Activated CD4-positive, alpha-beta T cell treated with anti-CD3 and anti-CD28 coated beads, Interleukin-2, amount 50 U/mL, for 4 hours (primary cell): ENCODE data around the gene HOXD3.

Experiments used
- DNase-seq, 2 experiments: peaks; one replicate each; pipeline ENCODE4 v3.0.0-alpha.2; 2020

The HOXD3 gene

DNA sequence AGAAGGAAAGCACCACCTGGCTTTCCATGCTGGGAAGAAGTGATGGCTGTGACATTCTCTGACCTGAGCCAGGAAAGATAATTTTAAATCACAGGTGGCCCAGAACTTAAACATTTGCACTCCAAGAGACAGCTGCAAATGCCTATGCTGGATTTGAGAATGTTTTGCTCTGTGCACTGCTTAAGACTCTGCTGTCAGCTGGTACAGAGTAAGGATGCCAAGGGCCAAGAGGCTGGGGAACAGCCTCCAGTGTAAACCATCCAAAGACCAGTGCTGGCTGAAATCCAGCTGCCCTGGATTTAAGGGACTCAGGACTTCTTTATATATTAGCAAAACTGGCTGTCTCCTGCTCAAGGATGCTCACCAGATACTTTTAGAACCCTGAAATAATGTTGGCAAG is 23.7 kb upstream of the HOXD3 start:
- no peak for DNase-seq

- no peak for DNase-seq
These were observed 23.1 kb upstream of the HOXD3 start for GRCh38 chr2:176134035-176134434.

DNA sequence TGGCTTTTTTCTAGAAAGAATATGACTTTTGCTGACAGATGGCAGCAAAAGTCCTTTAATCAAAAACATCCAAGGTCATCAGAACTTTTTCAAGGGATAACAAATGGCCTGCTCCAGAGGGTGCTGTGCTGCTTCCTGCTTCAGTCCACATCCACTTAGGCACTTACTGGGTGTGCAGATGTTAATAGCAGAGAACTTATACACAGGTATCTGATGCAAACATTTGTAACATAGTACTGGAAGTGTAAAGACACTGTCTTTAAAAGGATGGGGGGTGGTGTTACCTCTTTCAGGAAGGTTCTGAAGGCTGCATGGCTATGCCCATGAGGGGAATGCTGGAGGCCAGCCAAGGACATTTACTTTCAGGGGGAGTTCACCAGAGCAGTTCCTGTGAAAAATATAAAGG is 22.1 kb upstream of the HOXD3 start:
- no peak for DNase-seq

GRCh38 chr2:176136374-176137251 is 20.5 kb upstream of the HOXD3 start:
- DNase-seq = no peak

DNA sequence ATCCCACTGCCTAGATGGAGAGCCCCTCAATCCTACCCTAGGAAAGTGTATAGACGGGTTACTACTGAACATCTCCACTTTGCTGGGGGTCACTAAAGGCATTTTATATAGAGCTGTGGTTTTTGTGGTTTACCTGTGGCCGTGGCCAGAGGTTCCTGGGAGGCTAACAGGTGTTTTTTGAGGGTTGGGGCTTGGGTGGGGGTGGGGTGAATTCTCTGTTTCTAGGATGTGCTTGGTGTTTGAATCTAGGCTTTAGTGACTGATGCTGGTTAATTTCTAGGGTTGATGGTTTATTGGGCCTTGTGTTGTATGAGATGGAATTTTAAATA is 19.9 kb upstream of the HOXD3 start:
- DNase-seq = no peak

- no peak for DNase-seq
These were observed 19.2 kb upstream of the HOXD3 start for GRCh38 chr2:176137906-176138305.

DNA sequence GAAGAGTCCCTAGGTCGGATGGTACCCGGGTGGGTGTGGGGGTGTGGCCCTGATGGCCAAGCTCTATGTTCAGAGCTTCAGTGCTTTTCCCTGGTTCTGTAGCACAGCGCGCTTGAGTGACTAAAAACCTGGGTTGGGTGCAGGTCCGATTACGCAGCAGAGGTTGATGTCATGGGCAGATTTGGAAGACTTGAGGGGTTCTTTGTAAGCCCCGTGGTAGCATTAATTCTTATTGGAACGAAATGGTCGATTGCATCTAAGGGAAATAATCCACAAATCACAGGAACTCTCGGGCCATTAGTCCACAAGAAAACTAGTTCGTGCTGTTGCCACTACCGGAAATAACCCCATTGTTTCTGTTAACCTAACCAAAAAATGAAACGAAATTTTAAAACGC is 18.6 kb upstream of the HOXD3 start:
- no peak for DNase-seq

- no peak for DNase-seq
These were observed 18.0 kb upstream of the HOXD3 start for GRCh38 chr2:176138923-176139660.

GRCh38 chr2:176139661-176140512 is 17.2 kb upstream of the HOXD3 start:
- DNase-seq = no peak

DNA sequence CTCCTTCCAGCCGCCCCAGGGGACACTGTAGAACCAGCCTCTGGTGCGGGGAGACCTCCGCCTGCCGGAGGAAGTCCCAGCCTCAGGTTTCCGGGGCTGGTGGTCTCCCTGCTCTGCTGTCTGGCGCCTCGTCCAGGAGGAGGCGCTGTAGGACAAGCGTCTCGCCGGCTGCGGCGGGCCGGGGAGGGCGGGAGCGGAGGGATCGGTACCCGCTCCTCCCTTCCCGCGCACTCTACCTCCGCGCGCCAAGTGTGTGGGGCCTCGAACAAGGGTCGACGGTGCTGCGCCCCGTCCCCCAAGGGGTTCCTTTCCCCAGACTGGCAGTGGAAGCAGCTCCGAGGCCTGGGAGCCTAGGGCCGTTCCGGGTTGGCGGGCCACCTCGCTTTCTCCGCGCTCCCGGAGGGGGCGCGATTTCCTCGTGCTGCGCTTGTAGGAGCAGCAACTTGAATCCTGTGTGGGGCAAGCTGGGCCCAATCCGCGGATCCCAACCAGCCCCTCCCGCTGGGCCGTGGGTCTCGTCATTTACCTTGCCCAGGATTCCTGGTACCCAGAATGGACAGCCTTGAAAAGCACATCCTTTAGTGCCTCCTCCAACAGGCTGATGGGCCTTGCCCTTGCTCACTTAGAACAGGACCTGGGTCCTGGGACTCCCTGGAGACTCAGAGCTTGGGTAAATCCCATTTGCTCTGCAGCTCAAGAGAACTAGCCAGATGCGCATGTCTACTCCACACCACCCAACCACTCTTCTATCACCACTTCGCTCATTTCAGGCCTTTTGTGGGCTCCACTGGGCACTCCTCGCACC is 16.4 kb upstream of the HOXD3 start:
- DNase-seq = peak; percentile 24 to 34

DNA sequence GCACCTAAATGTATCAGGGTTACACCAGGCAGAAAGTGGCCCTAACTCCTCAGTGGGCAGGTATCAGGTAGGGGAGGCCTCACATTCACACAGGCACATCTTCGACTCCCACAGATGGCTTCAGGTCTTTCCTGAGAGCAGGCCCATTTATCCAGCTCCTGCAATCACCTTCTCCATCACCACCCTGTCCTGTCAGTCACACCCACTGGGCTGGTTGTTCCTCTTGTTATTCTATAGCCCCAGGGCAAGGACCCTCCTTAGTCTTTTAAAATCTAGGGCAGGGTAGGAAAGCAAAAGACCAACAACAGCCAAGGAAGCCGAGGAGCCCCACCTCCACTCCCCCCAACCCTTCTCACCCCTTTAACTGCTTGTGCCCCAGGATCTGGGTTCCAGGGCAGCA is 14.8 kb upstream of the HOXD3 start:
- DNase-seq = no peak

DNA sequence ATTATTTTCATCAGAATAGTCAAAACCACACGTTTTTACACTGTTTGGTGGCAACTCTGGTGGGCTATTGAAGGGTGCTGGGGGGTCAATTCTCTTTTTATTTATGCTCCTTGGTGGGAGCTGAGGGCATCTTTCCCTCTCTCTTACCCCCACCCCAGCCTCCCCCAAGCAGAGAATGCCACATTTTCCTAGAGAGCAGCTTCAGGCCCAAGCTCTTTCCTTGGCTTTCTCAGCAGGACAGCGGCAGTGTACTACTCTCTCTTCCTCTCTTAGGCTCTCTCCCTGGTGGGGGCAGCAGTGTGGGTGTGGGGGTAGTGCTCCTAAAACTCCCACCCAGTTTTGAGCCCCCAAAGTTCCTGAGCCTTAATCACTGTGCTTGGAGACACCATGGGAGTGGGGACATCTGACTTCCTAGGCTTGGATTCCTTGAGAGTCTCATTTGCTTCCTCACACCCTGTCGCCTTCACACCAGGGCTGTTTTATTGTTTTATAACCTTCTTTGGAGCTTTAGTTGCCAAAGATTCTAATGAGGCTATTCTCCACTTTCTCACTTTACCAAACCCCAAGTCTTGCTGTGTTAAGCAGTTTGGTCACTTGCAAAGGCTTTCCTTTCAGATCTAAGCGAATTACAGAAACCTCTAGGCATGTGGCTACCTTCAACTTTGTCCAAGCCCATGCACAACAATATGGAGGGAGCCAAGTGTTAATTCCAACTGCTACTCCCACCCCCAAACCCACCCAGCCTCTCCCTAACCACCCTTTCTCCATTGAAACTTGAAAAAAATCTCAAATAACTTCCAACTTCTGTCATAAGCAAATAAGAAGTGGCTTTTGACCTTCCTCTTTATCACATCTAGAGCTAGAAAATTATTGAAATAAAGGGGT is 11.8 kb upstream of the HOXD3 start:
- no peak for DNase-seq

DNA sequence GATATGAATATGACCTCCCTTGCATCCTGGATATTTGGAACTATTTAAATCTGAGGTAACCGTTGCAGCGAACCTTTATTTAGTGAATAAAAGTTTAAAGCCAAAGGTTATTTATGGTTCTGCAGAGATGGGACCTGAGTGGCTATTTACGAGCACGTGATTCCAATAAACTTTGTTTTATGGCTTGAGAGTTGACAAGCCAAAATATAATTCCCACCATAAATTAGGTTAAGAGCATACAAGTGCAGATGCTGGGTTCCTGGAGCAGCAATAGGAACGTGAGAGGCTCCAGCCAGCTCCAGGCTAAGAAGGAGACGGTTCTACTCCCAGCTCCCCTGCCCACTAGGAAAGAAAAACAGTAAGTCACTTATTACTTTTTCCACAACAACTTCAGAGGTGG is 11.0 kb upstream of the HOXD3 start:
- DNase-seq = no peak

- DNase-seq = no peak
These were observed 10.5 kb upstream of the HOXD3 start for GRCh38 chr2:176146645-176147044.

DNA sequence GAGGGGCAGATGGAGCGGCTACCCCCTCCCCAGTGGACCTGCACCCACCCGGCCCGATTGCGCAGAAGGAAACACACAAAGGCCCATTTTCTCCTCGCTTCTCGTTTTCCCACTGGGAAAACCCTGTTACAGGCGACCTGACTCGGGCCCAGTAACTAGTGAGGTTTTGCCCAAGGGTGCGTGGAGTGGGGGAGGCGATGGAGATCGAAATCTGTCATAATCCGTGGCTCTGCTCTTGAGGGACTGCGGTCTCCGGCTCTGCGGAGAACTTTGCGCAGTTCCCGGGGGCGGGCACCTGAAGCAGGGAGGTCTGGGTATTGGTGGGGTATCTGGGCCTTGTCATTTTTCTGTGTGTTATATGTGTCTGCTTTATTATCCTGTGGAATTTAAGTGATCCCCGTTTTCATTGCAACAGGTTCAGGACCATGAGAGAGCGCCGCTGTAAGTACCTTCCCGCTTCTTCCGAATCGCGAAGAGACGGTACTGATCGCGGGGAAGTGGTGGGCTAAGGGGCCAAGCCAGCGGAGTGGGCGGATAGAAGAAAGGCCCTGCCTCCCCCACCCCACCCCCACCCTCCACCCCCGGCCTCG is 9.8 kb upstream of the HOXD3 start:
- DNase-seq = no peak

- no peak for DNase-seq
These were observed 9.2 kb upstream of the HOXD3 start for GRCh38 chr2:176147800-176148496.

GRCh38 chr2:176148751-176149421 is 8.2 kb upstream of the HOXD3 start:
- DNase-seq = no peak

GRCh38 chr2:176149481-176149938 is 7.6 kb upstream of the HOXD3 start:
- DNase-seq = no peak

GRCh38 chr2:176149939-176150583 is 7.0 kb upstream of the HOXD3 start:
- no peak for DNase-seq
